ENCODE data around the gene KRTAP19-8.

DNA sequence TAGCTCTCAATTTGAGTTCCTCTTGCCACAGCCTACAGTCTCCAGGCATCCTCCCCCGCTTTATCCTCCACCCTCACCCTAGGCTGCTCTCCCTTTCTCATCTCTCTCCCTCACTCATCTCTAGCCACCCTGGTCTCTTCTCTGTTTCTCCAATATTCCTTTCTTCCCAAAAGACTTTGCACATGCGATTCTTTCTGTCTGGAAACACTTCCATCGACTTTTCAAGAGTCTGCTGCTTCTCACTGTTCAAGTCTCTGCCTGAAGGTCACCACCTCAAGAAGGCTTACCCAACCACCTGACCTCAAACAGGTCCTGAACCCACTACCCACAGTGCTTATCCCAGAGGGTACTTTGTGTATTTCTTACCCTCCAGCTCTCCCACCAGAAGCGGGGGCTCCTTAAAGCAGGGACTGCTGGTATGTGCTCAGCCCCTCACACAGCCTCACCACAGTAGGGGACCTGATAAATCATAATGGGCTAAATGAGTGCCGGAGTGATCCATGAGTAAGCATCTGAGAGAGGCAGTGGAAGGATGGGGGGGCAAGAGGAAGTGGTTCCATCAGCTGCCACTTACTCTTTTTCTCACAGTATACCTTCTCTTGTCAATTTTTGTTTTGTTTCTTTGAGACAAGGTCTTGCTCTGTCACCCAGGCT lies 14.3 kb upstream of the KRTAP19-8 start:
- TF ChIP-seq, protein P1, sequence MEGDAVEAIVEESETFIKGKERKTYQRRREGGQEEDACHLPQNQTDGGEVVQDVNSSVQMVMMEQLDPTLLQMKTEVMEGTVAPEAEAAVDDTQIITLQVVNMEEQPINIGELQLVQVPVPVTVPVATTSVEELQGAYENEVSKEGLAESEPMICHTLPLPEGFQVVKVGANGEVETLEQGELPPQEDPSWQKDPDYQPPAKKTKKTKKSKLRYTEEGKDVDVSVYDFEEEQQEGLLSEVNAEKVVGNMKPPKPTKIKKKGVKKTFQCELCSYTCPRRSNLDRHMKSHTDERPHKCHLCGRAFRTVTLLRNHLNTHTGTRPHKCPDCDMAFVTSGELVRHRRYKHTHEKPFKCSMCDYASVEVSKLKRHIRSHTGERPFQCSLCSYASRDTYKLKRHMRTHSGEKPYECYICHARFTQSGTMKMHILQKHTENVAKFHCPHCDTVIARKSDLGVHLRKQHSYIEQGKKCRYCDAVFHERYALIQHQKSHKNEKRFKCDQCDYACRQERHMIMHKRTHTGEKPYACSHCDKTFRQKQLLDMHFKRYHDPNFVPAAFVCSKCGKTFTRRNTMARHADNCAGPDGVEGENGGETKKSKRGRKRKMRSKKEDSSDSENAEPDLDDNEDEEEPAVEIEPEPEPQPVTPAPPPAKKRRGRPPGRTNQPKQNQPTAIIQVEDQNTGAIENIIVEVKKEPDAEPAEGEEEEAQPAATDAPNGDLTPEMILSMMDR (IDR thresholded peaks at IDR 0.05), result no peak
- TF ChIP-seq EZH2 (IDR thresholded peaks at IDR 0.05; ENCODE audit: borderline replicate concordance, insufficient read depth, low read depth, low read length, poor library complexity, severe bottlenecking), result no peak

Data from B cell (primary cell).